Measurements from ENCODE around the gene PI4KA. TPM values are rescaled to one million over a fixed set of nuclear protein-coding genes. Genes with fewer than 3 reads are reported as not detected.

Gene PI4KA
- total and polyA plus RNA-seq, 2 experiments from 2014 or later = 83.7 to 85.2 TPM

- TF ChIP-seq CTCF (IDR thresholded peaks at IDR 0.05; ENCODE audit: low read depth, low read length) = no peak
- Histone ChIP-seq H3K27me3 (peaks cover 8% of the 10 kb centered on the region), H3K4me1 (ENCODE audit: low read depth) (no peaks in the 10 kb centered on the region), H3K36me3 (no peaks in the 10 kb centered on the region), H3K27ac (no peak overlapping the region), H3K4me3 (no peak overlapping the region), H3K9me3 (ENCODE audit: low read depth) (no peaks in the 10 kb centered on the region)
- DNase-seq (ENCODE audit: low read depth in 1 of 2, low spot score in 1 of 2) = no peak
These were observed 198.1 kb downstream of the PI4KA start for GRCh38 chr22:20660441-20661054.

GRCh38 chr22:20659920-20660319 is 198.7 kb downstream of the PI4KA start:
- Histone ChIP-seq H3K36me3 (no peaks in the 10 kb centered on the region), H3K9me3 (ENCODE audit: low read depth) (no peaks in the 10 kb centered on the region), H3K27ac (no peak overlapping the region), H3K27me3 (peaks cover 8% of the 10 kb centered on the region), H3K4me3 (no peak overlapping the region), H3K4me1 (ENCODE audit: low read depth) (no peaks in the 10 kb centered on the region)
- no peak for TF ChIP-seq CTCF (IDR thresholded peaks at IDR 0.05; ENCODE audit: low read depth, low read length)
- DNase-seq (ENCODE audit: low read depth in 1 of 2, low spot score in 1 of 2) = no peak

- Histone ChIP-seq H3K36me3 (no peaks in the 10 kb centered on the region), H3K4me1 (ENCODE audit: low read depth) (no peaks in the 10 kb centered on the region), H3K9me3 (ENCODE audit: low read depth) (no peaks in the 10 kb centered on the region), H3K27ac (no peak overlapping the region), H3K27me3 (peaks cover 8% of the 10 kb centered on the region), H3K4me3 (no peak overlapping the region)
- no peak for TF ChIP-seq CTCF (IDR thresholded peaks at IDR 0.05; ENCODE audit: low read depth, low read length)
- DNase-seq (ENCODE audit: low read depth in 1 of 2, low spot score in 1 of 2) = no peak
These were observed 199.4 kb downstream of the PI4KA start for GRCh38 chr22:20659258-20659657.

- Histone ChIP-seq H3K4me3 (no peak overlapping the region), H3K27me3 (peaks cover 8% of the 10 kb centered on the region), H3K27ac (no peak overlapping the region), H3K9me3 (ENCODE audit: low read depth) (no peaks in the 10 kb centered on the region), H3K36me3 (no peaks in the 10 kb centered on the region), H3K4me1 (ENCODE audit: low read depth) (no peaks in the 10 kb centered on the region)
- no peak for TF ChIP-seq CTCF (IDR thresholded peaks at IDR 0.05; ENCODE audit: low read depth, low read length)
- no peak for DNase-seq (ENCODE audit: low read depth in 1 of 2, low spot score in 1 of 2)
These were observed 200.0 kb downstream of the PI4KA start for GRCh38 chr22:20658433-20659222.

GRCh38 chr22:20657963-20658362 is 200.6 kb downstream of the PI4KA start:
- Histone ChIP-seq H3K27me3 (peaks cover 8% of the 10 kb centered on the region), H3K9me3 (ENCODE audit: low read depth) (no peaks in the 10 kb centered on the region), H3K36me3 (no peaks in the 10 kb centered on the region), H3K27ac (no peak overlapping the region), H3K4me1 (ENCODE audit: low read depth) (no peaks in the 10 kb centered on the region), H3K4me3 (no peak overlapping the region)
- no peak for DNase-seq (ENCODE audit: low read depth in 1 of 2, low spot score in 1 of 2)
- no peak for TF ChIP-seq CTCF (IDR thresholded peaks at IDR 0.05; ENCODE audit: low read depth, low read length)

Other genes with a start within 250 kb of the PI4KA start
- 0.88 and 1.3 TPM in 2 replicates for gene SERPIND1, start 84.7 kb downstream of the PI4KA start, total RNA-seq
- 0.94 and 4.8 TPM in 2 replicates for gene SERPIND1, start 84.7 kb downstream of the PI4KA start, polyA plus RNA-seq
- 22.0 and 25.2 TPM in 2 replicates for gene SNAP29, start 196 bp upstream of the PI4KA start, total RNA-seq
- gene SNAP29, start 196 bp upstream of the PI4KA start, polyA plus RNA-seq = 37.9 and 38.1 TPM in 2 replicates
- 74.3 and 80.9 TPM in 2 replicates for gene CRKL, start 58.6 kb upstream of the PI4KA start, total RNA-seq
- 42.4 and 60.1 TPM in 2 replicates for gene CRKL, start 58.6 kb upstream of the PI4KA start, polyA plus RNA-seq
- 2.0 and 4.8 TPM in 2 replicates for gene AIFM3, start 108.4 kb upstream of the PI4KA start, total RNA-seq
- 0.67 and 0.87 TPM in 2 replicates for gene AIFM3, start 108.4 kb upstream of the PI4KA start, polyA plus RNA-seq
- 50.8 and 62.6 TPM in 2 replicates for gene LZTR1, start 123.5 kb upstream of the PI4KA start, total RNA-seq
- 41.7 and 60.9 TPM in 2 replicates for gene LZTR1, start 123.5 kb upstream of the PI4KA start, polyA plus RNA-seq
- gene THAP7, start 143.3 kb upstream of the PI4KA start, total RNA-seq = 61.1 and 69.8 TPM in 2 replicates
- gene THAP7, start 143.3 kb upstream of the PI4KA start, polyA plus RNA-seq = 47.5 and 49.7 TPM in 2 replicates
- 8.6 and 11.8 TPM in 2 replicates for gene P2RX6, start 156.4 kb upstream of the PI4KA start, total RNA-seq
- 7.9 and 8.9 TPM in 2 replicates for gene P2RX6, start 156.4 kb upstream of the PI4KA start, polyA plus RNA-seq
- gene SLC7A4, start 173.8 kb upstream of the PI4KA start, total RNA-seq = 1.8 and 4.0 TPM in 2 replicates
- 3.0 and 4.4 TPM in 2 replicates for gene SLC7A4, start 173.8 kb upstream of the PI4KA start, polyA plus RNA-seq
- gene LRRC74B, start 187.1 kb upstream of the PI4KA start, total RNA-seq = 0.12 TPM in 1 of 2 replicates, not detected in the other
- 1.2 TPM in 1 of 2 replicates, not detected in the other for gene LRRC74B, start 187.1 kb upstream of the PI4KA start, polyA plus RNA-seq

Data from cardiac muscle cell (in vitro differentiated cells and primary cell).